NCI-H1417 treated with DMSO at 0.1 percent for 48 hours (cell line): ENCODE data around the gene ADIPOR2.
"Not testable (repeated sequence)": the region's sequence is repeated elsewhere in the genome, so short reads cannot be mapped to it uniquely, and the experiment has no call there.

ENCODE experiments used
- DNase-seq: peaks from one replicate; lab custom pipeline; 2025; lab: John Stamatoyannopoulos, UW

Gene ADIPOR2

DNA sequence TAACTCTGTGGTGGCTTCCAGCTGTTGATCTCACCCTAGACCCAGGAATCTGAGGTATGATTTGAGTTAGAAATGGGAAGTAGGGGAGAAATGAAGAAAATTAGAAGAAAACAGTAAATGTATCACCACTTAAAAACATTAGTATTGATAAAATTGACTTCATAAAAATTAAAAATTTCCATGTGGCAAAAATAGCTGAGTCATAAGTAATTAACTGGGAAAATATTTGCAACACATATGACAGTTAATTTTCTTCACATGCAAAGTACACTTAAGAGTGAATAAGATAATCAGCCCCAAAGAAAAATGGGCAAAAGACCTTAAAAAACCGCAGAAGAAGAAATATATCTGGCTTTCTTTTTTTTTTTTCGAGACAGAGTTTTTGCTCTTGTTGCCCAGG, 25.5 kb upstream of the ADIPOR2 start:
- no peak for DNase-seq

DNA sequence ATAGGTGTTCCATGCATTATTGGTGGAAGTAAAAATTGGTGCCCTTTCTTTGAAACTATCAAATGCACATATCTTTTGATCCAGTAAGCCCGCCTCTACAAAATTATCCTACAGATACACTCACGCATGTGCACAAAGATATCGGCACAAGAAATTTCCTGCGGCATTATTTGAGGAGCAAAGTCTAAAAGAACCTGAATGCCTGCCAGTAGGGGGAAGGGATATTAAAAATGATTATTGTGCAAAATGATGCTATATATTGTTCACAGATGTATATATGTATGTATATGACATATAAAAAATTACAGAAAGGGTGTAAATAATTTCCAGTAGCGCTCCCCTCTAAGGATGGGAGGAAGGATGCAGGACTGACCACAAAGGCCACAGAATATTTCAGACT, 24.7 kb upstream of the ADIPOR2 start:
- DNase-seq: no peak

DNA sequence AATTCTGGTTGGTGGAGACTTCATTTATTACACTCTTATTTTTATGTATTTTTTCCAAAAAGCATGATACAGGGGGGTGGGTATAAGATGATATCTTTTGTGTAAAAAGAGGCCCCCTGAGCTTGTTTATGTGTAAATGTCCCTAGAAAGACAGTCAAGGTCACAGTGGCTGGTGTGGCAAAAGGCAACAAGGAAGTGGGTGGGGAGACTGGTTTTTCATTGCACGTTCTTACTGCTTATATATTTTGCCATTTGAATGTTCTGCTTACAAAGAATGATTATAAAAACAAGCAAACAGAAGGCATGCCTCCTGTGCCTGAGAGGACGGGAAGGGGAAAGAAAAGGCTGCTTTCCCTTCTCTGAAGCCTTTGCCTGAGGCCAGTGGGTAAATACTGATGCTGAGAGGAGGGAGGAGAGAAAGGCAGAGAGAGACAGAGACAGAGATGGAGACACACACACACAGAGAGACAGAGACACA, 24.1 kb upstream of the ADIPOR2 start:
- DNase-seq: no peak

DNA sequence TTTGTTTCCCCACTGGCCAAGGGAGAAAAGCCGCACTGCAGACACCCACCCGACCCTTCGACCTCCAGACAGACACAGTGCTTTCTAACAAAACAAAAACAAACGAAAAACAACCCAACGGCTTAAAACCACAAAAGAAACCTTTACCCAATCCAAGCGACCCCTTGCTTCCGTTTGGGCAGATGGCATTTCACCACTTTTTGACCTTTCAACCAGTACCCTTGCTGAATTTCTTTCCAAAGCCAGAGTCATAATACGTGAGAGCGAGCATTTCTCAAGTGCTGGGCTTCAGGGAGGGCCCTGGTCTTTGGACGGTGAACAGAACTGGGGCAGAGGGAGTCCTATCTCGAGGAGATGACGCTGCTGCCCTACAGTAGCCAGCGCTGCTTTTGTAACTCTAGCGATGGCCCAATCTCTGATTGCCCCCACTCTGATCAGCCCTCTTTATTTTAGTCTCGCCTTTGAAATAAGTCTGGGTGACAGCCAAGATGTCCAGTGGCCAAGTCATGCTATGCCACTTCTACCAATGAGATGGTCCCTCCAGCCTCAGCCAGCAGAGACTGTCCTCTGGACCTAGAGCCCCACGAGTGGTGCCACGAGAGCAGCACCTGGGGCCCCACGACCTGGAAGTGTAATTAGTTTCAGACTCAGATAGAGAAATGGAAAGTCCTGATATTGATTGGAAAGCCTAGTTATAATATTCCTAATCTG, 21.9 kb upstream of the ADIPOR2 start:
- DNase-seq: no peak

DNA sequence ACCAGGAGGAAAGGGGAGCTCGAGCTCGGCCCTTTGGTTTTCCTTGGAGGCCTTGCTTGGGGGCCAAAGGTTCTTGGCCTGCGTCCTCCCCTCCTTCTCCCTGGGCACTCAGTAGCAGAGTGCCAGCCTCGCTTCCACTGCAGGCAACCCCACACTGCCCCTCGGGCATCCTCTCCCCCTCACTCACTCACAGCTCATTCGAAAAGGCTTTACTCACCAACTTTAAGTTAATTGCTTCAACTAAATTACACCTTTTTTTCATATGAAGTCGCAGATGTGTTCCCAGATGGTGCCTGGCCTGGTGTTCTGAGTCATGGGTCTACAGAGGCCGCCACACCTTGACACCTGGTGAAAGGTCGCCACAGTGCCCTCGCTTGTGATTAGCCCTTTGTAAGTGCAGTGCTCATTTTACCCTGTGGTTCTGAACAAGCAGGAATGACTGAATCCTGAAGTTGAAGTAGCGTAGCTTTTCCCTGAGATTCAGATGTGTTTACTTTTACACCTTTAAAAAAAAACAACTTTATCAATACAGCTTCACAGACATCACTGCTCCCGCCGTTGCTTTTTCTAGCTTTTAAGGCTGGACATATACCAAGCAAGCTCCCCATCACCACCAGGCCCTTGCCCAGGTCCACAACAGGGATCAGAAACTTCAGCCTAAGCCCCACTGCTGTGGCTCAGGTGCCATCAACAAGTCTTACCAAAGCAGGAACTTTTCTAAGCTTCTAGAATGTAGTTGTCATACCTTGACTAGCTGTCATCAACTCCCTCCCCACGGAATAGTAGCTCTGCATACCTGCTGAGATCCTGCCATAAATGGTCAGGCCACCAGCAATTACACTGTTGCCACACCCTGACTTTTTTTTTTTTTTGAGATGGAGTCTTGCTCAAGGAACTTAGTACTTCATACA, 20.3 kb upstream of the ADIPOR2 start:
- DNase-seq: no peak

DNA sequence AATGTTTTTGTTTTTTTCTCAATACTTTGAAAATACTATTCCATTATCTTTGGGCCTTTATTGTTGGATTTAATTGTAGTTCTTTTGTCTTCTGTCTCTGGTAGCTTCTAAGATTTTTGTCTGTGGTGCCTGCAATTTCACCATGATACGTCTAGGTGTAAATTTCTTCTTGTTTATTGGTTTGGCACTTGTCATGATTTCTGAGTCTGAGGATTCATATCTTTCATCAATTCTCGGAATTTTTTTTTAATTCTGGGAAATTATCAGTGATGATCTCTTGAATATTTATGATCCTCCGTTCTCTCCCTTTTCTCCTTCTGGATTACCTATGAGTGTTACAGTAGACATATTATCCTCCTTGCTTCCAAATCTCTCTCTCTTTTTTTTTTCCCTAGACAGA, 14.8 kb upstream of the ADIPOR2 start:
- DNase-seq: no peak

DNA sequence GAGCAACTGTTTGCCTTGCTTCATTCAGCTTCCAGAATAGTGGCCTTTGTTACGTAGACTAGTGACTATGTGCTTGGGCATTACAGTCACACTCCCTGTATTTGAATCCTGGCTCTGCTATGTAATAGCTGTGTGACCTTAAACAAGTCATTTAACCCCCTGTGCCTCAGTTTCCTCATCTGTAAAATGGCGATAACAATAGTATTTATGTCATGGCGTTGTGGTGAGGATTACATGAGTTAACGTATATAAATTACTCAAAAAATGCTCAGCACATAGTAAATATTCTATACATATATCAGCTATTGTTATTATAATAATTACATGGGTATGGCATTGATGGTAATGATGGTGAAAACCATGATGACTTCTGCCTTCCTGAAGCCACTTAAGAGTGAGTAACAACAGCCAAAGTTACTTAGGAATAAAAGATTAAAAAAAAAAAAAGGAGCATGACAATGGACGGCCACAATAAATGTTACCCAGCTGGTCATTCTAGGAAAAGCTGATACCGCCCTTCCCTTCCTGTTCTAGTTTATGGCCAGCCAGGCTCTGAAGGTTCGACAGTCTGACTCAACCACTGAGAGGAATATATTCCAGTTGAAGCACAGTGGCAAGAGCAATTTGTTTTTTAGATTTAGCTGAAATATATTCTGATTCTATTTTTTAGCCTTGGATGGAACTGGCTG, 9.9 kb upstream of the ADIPOR2 start:
- DNase-seq: no peak

DNA sequence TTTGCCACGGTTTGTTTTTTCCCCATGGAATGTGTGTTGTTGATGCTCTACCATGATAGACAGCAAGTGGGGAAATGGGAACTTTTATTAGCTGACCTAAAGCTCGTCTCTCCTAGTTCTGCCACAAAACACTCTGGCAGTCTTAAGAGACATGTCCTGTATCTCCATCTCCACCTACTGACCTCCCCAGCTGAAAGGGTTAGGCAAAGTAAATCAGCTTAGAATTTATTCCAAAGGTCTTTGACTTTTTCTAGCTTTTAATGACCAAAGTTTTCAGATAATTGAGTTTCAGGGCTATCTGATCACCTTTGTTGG, 9.4 kb upstream of the ADIPOR2 start:
- DNase-seq: no peak

DNA sequence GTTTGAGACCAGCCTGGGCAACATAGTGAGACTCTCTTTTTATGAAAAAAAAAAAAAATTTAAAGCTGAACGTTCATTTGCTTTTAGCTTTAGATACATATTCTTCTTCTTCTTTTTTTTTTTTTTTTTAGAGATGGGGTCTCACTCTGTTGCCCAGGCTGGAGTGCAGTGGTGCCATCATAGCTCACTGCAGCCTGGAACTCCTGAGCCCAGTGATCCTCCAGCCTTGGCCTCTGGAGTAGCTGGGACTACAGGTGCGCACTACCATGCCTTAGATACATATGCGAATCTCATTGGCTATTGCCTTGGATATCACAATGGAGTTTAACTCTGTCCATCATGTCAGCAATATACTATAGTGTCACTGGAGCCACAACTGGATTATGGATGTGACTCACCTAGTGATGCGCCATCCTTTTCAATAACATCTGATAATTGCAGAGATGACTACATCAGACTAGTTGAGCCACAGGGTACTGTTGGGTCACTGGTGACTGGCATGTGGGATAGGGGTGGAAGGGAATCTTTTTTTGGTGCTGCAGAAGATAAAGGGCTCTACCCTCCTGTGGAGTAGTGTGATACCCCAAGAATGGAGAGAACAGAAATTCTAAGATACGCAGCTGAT, 2.7 kb upstream of the ADIPOR2 start:
- DNase-seq: no peak

DNA sequence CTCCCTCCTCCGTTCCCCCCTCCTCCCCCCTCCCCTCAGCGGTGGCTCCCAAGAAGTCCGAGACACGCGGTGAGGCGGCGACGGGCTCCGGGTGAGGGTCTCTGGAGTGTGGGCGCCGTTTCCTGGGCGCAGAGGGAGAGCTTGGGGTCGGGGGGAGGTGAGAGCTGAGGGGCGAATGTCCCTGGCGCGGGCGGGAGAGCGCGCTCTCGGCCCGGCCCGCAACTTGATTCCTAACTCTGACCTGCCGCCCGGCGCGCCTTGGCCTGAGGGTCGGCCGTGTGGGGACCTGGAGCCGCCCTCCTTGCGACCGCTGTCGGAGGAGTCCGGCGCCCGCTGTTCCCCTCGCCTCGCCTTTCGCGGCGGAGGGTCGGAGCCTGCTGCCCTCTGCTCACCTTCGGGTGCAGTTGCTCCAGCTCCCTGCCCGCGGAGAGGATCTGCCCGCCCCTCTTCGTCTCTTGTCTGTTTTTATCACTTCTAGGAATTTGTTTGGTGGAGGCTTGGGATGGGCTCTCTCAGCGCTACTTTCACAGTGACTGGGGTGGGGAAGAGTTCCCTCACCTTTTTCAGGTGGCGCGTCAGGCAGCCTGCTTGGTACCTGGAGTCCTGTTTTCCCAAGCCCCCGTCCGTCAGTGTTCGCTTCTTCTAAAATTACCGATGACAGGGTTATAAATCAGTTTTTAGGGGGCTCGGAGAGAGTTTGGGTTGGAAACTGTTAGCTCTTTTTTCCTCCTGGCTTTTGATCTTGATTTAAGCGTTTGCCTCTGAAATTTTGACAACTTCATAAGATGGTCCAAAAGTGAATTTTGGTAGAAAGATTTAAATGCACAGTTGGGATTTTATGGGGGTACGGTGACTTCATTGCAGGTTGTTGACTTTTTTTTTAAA, 495 bp downstream of the ADIPOR2 start:
- no peak for DNase-seq

DNA sequence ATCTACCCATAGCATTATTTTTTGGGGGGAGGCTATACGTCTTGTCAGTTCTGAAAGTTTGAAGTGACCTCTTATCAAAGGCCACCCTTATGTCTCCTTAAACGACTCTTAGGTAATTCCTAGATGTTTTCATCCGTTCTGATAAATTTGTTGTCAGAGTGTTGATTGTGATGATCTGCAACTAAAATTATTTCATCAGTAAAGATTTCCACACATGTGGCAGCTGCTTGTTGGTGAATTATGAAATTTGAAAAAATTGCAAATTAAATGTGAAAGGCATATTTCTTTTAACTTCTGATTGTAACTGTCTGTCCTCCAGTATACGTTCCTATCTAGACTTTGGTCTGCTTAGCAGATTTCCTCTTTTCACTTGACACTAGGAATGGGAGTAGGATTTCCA, 1.4 kb downstream of the ADIPOR2 start:
- DNase-seq: no peak

DNA sequence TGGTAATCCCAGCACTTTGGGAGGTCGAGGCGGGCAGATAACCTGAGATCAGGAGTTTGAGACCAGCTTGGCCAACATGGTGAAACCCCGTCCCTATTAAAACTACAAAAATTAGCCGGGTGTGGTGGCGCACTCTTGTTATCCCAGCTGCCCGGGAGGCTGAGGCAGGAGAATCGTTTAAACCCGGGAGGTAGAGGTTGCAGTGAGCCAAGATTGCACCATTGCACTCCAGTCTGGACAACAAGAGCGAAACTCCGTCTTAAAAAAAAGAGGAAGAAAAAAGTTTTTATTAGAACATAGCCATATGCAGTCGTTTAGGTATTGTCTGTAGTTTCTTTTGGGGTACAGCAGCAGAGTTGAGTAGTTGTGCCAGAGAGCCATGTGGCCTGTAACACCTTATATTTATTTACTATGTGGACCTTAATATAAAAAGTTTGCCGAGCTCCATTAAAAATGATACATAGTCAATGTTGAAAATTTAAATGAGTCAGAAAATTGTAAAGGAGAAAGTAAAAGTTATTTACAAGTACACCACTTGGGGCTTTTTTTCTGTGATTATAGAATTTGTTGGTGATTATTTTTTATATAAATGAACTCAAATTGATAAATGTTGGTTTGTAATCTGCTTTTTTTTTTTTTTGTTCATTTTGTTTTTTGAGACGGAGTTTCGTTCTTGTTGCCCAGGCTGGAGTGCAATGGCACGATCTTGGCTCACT, 2.2 kb downstream of the ADIPOR2 start:
- DNase-seq: no peak

DNA sequence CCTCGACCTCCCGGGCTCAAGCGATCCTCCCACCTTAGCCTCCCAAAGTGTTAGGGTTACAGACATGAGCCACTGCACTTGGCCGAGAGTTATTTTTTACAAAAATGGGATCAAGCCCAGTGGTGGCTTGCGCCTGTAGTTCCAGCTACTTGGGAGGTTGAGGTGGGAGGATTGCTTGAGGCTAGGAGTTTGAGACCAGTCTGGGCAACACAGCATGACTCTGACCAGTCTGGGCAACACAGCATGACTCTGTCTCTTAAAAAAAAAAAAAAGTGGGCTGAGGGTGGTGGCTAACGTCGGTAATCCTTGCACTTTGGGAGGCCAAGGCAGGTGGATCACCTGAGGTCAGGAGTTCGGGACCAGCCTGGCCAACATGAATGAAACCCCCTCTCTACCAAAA, 4.2 kb downstream of the ADIPOR2 start:
- DNase-seq: not testable (repeated sequence)

DNA sequence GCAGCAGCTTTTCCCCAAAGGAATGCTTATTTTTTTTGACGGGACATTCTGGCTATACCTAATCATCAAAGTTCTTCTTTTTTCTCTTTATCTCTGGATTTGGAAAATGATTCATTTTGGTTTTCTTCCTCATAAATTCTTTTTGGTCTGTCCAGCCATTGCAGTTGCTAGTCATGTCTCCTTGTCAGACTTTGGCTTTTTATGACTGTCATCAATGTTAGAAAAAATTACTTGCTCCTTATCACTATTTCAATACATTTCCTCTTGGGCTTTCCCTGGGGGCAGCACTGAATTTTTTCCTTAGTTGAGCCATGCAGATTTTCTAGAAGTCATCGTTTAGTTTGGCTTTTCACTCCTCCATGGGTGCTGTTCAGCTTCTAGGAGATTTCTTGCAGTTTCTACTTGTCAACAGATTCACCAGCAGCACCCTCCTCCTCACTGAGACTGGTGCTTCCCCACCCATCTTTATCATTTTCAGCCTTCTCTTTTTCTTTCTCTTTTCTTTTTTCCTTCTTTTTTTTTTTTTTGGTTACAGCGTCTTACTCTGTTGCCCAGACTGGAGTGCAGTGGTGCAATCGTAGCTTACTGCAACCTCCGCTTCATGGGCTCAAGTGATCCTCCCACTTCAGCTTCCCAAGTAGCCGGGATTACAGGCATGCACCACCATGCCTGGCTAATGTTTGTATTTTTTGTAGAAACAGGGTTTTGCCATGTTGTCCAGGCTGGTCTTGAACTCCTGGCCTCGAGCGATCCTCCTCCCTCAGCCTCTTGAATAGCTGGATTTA, 5.2 kb downstream of the ADIPOR2 start:
- DNase-seq: no peak

DNA sequence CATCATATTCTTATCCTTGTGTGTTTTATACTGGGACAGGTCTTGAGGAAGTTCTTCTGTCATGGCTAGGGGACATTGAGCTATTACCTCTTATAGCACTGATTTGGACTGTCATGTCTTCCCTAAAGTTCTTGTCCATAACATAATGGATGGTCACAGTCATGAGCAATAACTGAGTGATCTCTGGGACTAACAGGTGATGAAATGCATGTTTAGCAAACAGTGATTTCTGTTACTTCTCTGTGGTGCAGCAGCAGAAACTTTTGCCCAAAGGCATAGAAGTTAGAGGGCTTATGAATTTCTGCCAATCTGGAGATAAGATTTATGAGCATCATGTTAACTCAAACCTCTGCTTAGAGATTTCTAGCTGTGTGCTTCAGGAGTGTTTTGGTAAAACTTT, 5.9 kb downstream of the ADIPOR2 start:
- no peak for DNase-seq

DNA sequence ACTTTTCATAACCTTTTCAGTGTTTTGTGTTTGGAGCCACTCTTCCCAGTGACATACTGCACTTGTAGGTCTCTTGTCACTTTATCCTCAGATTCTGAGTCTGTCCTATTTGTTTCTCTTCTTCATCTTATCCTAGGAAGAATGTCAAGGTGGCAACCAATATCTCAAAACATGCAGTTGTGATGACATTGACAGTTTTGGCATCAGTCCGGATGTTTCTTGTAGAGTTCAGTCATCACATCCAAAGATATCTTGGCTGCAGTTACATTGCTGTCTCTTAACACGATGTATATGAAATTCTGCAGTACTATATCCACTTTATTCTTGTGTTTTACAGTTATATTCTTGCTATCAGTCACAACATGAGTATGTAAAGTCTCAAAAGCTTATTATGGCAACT, 6.4 kb downstream of the ADIPOR2 start:
- no peak for DNase-seq

DNA sequence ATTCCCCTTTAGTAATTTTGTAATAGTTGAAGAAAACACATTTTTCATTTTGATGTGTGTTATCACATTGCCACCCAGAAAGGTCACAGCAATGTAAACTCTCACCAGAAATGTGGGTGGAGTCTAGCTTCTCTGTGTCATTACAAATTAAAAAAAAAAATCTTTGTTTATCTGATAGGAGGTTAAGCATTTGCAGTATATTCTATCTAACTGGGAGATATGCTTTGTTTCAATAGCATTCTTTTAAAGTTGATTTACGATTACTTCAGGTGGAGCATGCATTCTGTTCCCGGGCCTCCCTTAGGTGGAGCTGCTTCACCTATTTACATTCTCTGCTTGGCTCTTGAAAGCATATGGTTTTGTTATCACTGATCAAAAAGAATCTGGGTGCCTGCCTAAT, 7.8 kb downstream of the ADIPOR2 start:
- no peak for DNase-seq

DNA sequence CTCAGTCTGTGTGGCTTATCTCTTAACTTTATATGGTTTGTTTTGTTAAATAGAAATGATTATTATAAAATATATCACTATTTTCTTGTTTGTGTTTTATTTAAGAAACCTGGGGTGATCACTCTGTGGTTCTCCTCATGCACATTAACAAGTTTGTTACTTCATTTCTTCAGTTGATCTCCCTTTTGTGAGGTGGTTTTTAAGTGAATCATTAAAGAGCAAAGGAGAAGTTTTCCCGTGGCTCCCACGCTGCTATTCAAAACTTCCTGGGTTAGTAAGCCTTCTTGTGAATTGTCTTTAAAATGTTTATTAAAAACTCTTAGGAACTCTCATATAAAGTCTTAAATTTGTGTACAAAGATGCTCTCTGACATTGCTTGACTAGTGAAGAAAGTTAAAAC, 11.8 kb downstream of the ADIPOR2 start:
- DNase-seq: no peak

DNA sequence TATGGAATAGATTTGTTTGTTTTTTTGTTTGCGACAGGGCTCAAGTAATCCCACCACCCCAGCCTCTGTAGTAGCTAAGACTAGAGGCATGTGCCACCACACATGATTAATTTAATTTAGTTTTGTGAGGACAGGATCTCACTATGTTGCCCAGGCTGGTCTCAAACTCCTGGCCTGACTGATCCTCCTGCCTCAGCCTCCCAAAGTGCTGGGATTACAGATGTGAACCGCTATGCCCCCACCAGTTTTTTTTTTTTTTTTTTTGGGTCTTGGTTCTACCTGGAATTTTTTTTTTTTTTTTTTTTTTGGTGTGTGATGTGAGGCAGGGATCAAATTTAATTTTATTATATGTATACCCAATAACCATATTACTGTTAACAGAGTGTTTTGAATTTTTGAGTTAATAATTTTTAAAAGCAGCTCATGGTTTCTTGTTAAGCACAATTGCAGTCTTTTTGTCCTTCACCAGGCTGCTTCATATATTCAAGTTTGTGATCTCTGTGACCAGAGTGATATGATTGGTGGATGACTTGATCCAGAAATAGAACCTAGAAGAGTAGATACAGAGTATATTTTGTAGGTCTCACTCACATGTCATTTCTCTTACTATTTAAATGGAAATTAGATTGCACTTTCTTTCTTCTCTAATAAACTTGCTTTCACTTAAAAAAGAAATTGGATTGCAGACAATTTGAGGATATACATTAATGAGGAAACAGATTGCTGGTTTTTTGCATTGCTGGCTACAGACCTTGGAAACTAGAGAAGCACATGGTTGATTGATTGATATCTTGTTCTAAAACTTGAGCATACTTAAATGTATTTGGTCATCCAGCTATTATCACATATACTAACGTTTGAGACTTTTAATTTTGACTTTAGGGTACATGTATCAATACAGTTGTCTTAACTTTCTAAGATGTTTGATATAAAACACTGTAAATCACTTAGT, 13.2 kb downstream of the ADIPOR2 start:
- DNase-seq: no peak
